ENCODE measurements around the gene HGFAC. TPM values are rescaled to one million over a fixed set of nuclear protein-coding genes. Genes with fewer than 3 reads are reported as not detected.

HGFAC gene
- total RNA-seq, 2 experiments from 2014 or later = not detected

GRCh38 chr4:3432381-3432790 lies 9.4 kb upstream of the HGFAC start:
- DNase-seq = no peak
- Mint-ChIP-seq H3K27ac (no peak overlapping the region), H3K9me3 (ENCODE audit: low read depth) (no peaks in the 10 kb centered on the region), H3K27me3 (no peaks in the 10 kb centered on the region), H3K4me3 (no peak overlapping the region), H3K36me3 (ENCODE audit: low read depth) (no peaks in the 10 kb centered on the region), H3K4me1 (no peaks in the 10 kb centered on the region)
- CTCF ChIA-PET = no interaction called here
- POLR2A ChIA-PET = no interaction called here
- ATAC-seq = no peak
- intact Hi-C loops (cut with DNase I, micrococcal nuclease) = no loop called here

- ChIA-PET CTCF (no interaction called here), POLR2A (no interaction called here)
- Mint-ChIP-seq H3K27ac (no peak overlapping the region), H3K27me3 (no peaks in the 10 kb centered on the region), H3K9me3 (ENCODE audit: low read depth) (no peaks in the 10 kb centered on the region), H3K36me3 (ENCODE audit: low read depth) (no peaks in the 10 kb centered on the region), H3K4me3 (no peak overlapping the region), H3K4me1 (no peaks in the 10 kb centered on the region)
- intact Hi-C loops (cut with DNase I, micrococcal nuclease) = no loop called here
- no peak for DNase-seq
- ATAC-seq = no peak
Measured at GRCh38 chr4:3433138-3433869, 8.5 kb upstream of the HGFAC start.

- POLR2A ChIA-PET = no interaction called here
- H3K36me3 Mint-ChIP-seq (ENCODE audit: low read depth) = no peaks in the 10 kb centered on the region
- ATAC-seq (no peak), DNase-seq (no peak)
- no peak overlapping the region for H3K27ac Mint-ChIP-seq
- H3K27me3 Mint-ChIP-seq = no peaks in the 10 kb centered on the region
- H3K4me1 Mint-ChIP-seq = no peaks in the 10 kb centered on the region
- H3K4me3 Mint-ChIP-seq = no peak overlapping the region
- intact Hi-C loops (cut with DNase I, micrococcal nuclease) = no loop called here
- CTCF ChIA-PET = no interaction called here
- H3K9me3 Mint-ChIP-seq (ENCODE audit: low read depth) = no peaks in the 10 kb centered on the region
Measured at GRCh38 chr4:3434881-3435685, 6.7 kb upstream of the HGFAC start.

GRCh38 chr4:3435686-3435956 lies 6.1 kb upstream of the HGFAC start:
- intact Hi-C loops (cut with DNase I, micrococcal nuclease) = no loop called here
- H3K9me3 Mint-ChIP-seq (ENCODE audit: low read depth) = no peaks in the 10 kb centered on the region
- no peaks in the 10 kb centered on the region for H3K27me3 Mint-ChIP-seq
- no peak for DNase-seq
- CTCF ChIA-PET = no interaction called here
- no peak overlapping the region for H3K4me3 Mint-ChIP-seq
- POLR2A ChIA-PET = no interaction called here
- H3K4me1 Mint-ChIP-seq = no peaks in the 10 kb centered on the region
- ATAC-seq = no peak
- H3K27ac Mint-ChIP-seq = no peak overlapping the region
- no peaks in the 10 kb centered on the region for H3K36me3 Mint-ChIP-seq (ENCODE audit: low read depth)

- no peak overlapping the region for H3K27ac Mint-ChIP-seq
- H3K27me3 Mint-ChIP-seq = no peaks in the 10 kb centered on the region
- no peak for ATAC-seq
- no peak overlapping the region for H3K4me3 Mint-ChIP-seq
- no peaks in the 10 kb centered on the region for H3K36me3 Mint-ChIP-seq (ENCODE audit: low read depth)
- ChIA-PET POLR2A (no interaction called here), CTCF (no interaction called here)
- H3K4me1 Mint-ChIP-seq = no peaks in the 10 kb centered on the region
- intact Hi-C loops (cut with DNase I, micrococcal nuclease) = no loop called here
- H3K9me3 Mint-ChIP-seq (ENCODE audit: low read depth) = no peaks in the 10 kb centered on the region
- no peak for DNase-seq
Measured at GRCh38 chr4:3436048-3436797, 5.5 kb upstream of the HGFAC start.

GRCh38 chr4:3436798-3437581 lies 4.8 kb upstream of the HGFAC start:
- Mint-ChIP-seq H3K36me3 (ENCODE audit: low read depth) (no peaks in the 10 kb centered on the region), H3K4me1 (no peaks in the 10 kb centered on the region), H3K27me3 (no peaks in the 10 kb centered on the region), H3K27ac (no peak overlapping the region), H3K9me3 (ENCODE audit: low read depth) (no peaks in the 10 kb centered on the region), H3K4me3 (no peak overlapping the region)
- ATAC-seq (peak; percentile 93), DNase-seq (peak; percentile 60)
- CTCF ChIA-PET = no interaction called here
- POLR2A ChIA-PET = no interaction called here
- intact Hi-C loops (cut with DNase I, micrococcal nuclease) = no loop called here

- H3K9me3 Mint-ChIP-seq (ENCODE audit: low read depth) = no peaks in the 10 kb centered on the region
- H3K4me3 Mint-ChIP-seq = no peak overlapping the region
- ChIA-PET CTCF (interaction anchor here (0.6 kb wide), 1 partner anchor 54 kb away, joined by 3 read pairs; no protein-coding TSS in a partner anchor), POLR2A (no interaction called here)
- H3K27me3 Mint-ChIP-seq = no peaks in the 10 kb centered on the region
- no peak for DNase-seq
- intact Hi-C loops (cut with DNase I, micrococcal nuclease) = no loop called here
- no peaks in the 10 kb centered on the region for H3K36me3 Mint-ChIP-seq (ENCODE audit: low read depth)
- no peak overlapping the region for H3K27ac Mint-ChIP-seq
- no peak for ATAC-seq
- no peaks in the 10 kb centered on the region for H3K4me1 Mint-ChIP-seq
Measured at GRCh38 chr4:3437582-3437936, 4.2 kb upstream of the HGFAC start.

- ATAC-seq (no peak), DNase-seq (no peak)
- H3K27ac Mint-ChIP-seq = no peak overlapping the region
- CTCF ChIA-PET = interaction anchor here (0.6 kb wide), 1 partner anchor 55 kb away, joined by 3 read pairs; no protein-coding TSS in a partner anchor
- no peak overlapping the region for H3K4me3 Mint-ChIP-seq
- H3K4me1 Mint-ChIP-seq = no peaks in the 10 kb centered on the region
- H3K9me3 Mint-ChIP-seq (ENCODE audit: low read depth) = no peaks in the 10 kb centered on the region
- POLR2A ChIA-PET = no interaction called here
- no peaks in the 10 kb centered on the region for H3K36me3 Mint-ChIP-seq (ENCODE audit: low read depth)
- H3K27me3 Mint-ChIP-seq = no peaks in the 10 kb centered on the region
- intact Hi-C loops (cut with DNase I, micrococcal nuclease) = no loop called here
Measured at GRCh38 chr4:3437998-3438846, 3.5 kb upstream of the HGFAC start.

GRCh38 chr4:3438847-3439180 lies 3.0 kb upstream of the HGFAC start:
- no peaks in the 10 kb centered on the region for H3K9me3 Mint-ChIP-seq (ENCODE audit: low read depth)

GRCh38 chr4:3439391-3439790 lies 2.4 kb upstream of the HGFAC start:
- intact Hi-C loops (cut with DNase I, micrococcal nuclease) = no loop called here
- DNase-seq = no peak
- H3K4me3 Mint-ChIP-seq = no peak overlapping the region
- H3K4me1 Mint-ChIP-seq = no peaks in the 10 kb centered on the region
- ChIA-PET CTCF (no interaction called here), POLR2A (interaction anchor here (0.6 kb wide), 1 partner anchor 23 kb away, joined by 6 read pairs; no protein-coding TSS in a partner anchor)
- H3K27ac Mint-ChIP-seq = no peak overlapping the region
- H3K36me3 Mint-ChIP-seq (ENCODE audit: low read depth) = no peaks in the 10 kb centered on the region
- no peak for ATAC-seq
- H3K27me3 Mint-ChIP-seq = no peaks in the 10 kb centered on the region
- no peaks in the 10 kb centered on the region for H3K9me3 Mint-ChIP-seq (ENCODE audit: low read depth)

More at GRCh38 chr4:3438847-3439180, 3.0 kb upstream of the HGFAC start:
- intact Hi-C loops (cut with DNase I, micrococcal nuclease) = no loop called here
- no peak overlapping the region for H3K4me3 Mint-ChIP-seq
- no peaks in the 10 kb centered on the region for H3K36me3 Mint-ChIP-seq (ENCODE audit: low read depth)
- H3K27me3 Mint-ChIP-seq = no peaks in the 10 kb centered on the region
- ATAC-seq (no peak), DNase-seq (no peak)
- ChIA-PET POLR2A (no interaction called here), CTCF (no interaction called here)
- no peak overlapping the region for H3K27ac Mint-ChIP-seq
- no peaks in the 10 kb centered on the region for H3K4me1 Mint-ChIP-seq

GRCh38 chr4:3440011-3440410 lies 1.8 kb upstream of the HGFAC start:
- intact Hi-C loops (cut with DNase I, micrococcal nuclease) = loop anchor here (5.0 kb wide), 2 partner anchors 238 to 393 kb away; no protein-coding TSS in a partner anchor
- CTCF ChIA-PET = no interaction called here

More at GRCh38 chr4:3440011-3440410, 1.8 kb upstream of the HGFAC start:
- ATAC-seq (no peak), DNase-seq (no peak)
- H3K27me3 Mint-ChIP-seq = no peaks in the 10 kb centered on the region
- no peak overlapping the region for H3K27ac Mint-ChIP-seq
- no peaks in the 10 kb centered on the region for H3K9me3 Mint-ChIP-seq (ENCODE audit: low read depth)
- H3K4me3 Mint-ChIP-seq = no peak overlapping the region
- H3K4me1 Mint-ChIP-seq = no peaks in the 10 kb centered on the region
- H3K36me3 Mint-ChIP-seq (ENCODE audit: low read depth) = no peaks in the 10 kb centered on the region
- POLR2A ChIA-PET = interaction anchor here (0.6 kb wide), 1 partner anchor 22 kb away, joined by 6 read pairs; no protein-coding TSS in a partner anchor

All from activated CD4-positive, alpha-beta T cell treated with anti-CD3 and anti-CD28 coated beads for 36 hours (primary cell).